B cell (primary cell): Measurements from ENCODE around the gene WDR75. TPM values are rescaled to one million over a fixed set of nuclear protein-coding genes. Genes with fewer than 3 reads are reported as not detected.

Experiments used
- ATAC-seq: fragments of 200-7000 bp; cut with Tn5 transposase; one replicate; pipeline ENCODE4 v1.10.0; 2021; ENCODE audit warnings: low read depth, mild to moderate bottlenecking, moderate number of reproducible peaks, moderate library complexity
- CTCF ChIA-PET: fragments of 350-600 bp; sonication (Branson Sonifier 250); formaldehyde crosslinking; loops from one replicate; lab custom pipeline; 2021; ENCODE audit warnings: antibody characterized with exemption, inconsistent platforms; lab: Charles Lee
- POLR2A ChIA-PET: fragments of 350-600 bp; sonication (Branson Sonifier 250); formaldehyde crosslinking; loops from one replicate; lab custom pipeline; 2021; ENCODE audit warnings: antibody characterized with exemption; lab: Charles Lee
- DNase-seq: peaks from one replicate; pipeline ENCODE4 v3.0.0; 2013
- H2AFZ ChIP-seq: 2 replicates; pipeline ENCODE4 v1.6.1; 2012; ENCODE audit warnings: mild to moderate bottlenecking, low read depth, low read length; ENCODE audit not compliant: insufficient read depth, poor library complexity, severe bottlenecking
- H3K27ac ChIP-seq, 2 donors: 1 replicate in 1 of 2; 2 replicates in 1 of 2; pipeline ENCODE4 v1.5.1; 2012 to 2013; ENCODE audit warnings: low read length in 2 of 2, mild to moderate bottlenecking in 2 of 2, moderate library complexity in 1 of 2
- H3K27me3 ChIP-seq, 4 experiments: fragments of 200-600 bp in 1 of 4; sonication (generic) in 1 of 4; replicated peaks in 1 of 4; 1 replicate in 2 of 4; 2 replicates in 2 of 4; pipeline versions ENCODE4 v1.6.1 to v1.7.0; 2013 to 2016; ENCODE audit warnings: low read length in 3 of 4, mild to moderate bottlenecking in 2 of 4, mixed read lengths in 1 of 4, moderate library complexity in 1 of 4; ENCODE audit not compliant: insufficient read depth in 4 of 4, control insufficient read depth in 3 of 4; ENCODE audit errors: control extremely low read depth in 1 of 4
- H3K36me3 ChIP-seq, 2 experiments: replicated peaks in 1 of 2; 1 replicate in 1 of 2; 2 replicates in 1 of 2; pipeline versions ENCODE4 v1.6.1 to v1.7.1; 2013; ENCODE audit warnings: low read length in 1 of 2; ENCODE audit not compliant: insufficient read depth in 2 of 2, control insufficient read depth in 1 of 2; ENCODE audit errors: control extremely low read depth in 1 of 2, extremely low read depth in 1 of 2
- H3K4me1 ChIP-seq, 2 donors: fragments of 200-600 bp in 1 of 2; sonication (generic) in 1 of 2; 1 replicate in 1 of 2; 2 replicates in 1 of 2; pipeline versions ENCODE4 v1.5.1 to v1.6.1; 2013 to 2017; ENCODE audit warnings: low read length in 2 of 2; ENCODE audit not compliant: control insufficient read depth in 2 of 2, insufficient read depth in 2 of 2
- H3K4me2 ChIP-seq: replicated peaks from 2 replicates; pipeline ENCODE3; 2012; ENCODE audit warnings: mild to moderate bottlenecking, low read depth, low read length; ENCODE audit not compliant: poor library complexity, severe bottlenecking
- H3K4me3 ChIP-seq, 5 experiments: fragments of 200-600 bp in 1 of 5; sonication (generic) in 1 of 5; 1 replicate in 3 of 5; 2 replicates in 2 of 5; pipeline versions ENCODE4 v1.5.1 to v1.7.0; 2011 to 2016; ENCODE audit warnings: low read length in 4 of 5, mild to moderate bottlenecking in 4 of 5, low read depth in 2 of 5, control low read depth in 1 of 5, moderate library complexity in 1 of 5; ENCODE audit not compliant: insufficient read depth in 1 of 5; ENCODE audit errors: control extremely low read depth in 1 of 5, extremely low read depth in 1 of 5
- H3K79me2 ChIP-seq: fragments of 200-600 bp; sonication (generic); one replicate; pipeline ENCODE4 v1.6.0; 2016; ENCODE audit warnings: low read length; ENCODE audit not compliant: control insufficient read depth, insufficient read depth
- H3K9ac ChIP-seq: fragments of 200-600 bp; sonication (generic); 2 replicates; pipeline ENCODE4 v1.6.1; 2017; ENCODE audit warnings: mild to moderate bottlenecking, low read length, moderate library complexity
- H3K9me3 ChIP-seq, 3 donors: one replicate each; pipeline versions ENCODE4 v1.6.1 to v1.7.1; 2013; ENCODE audit warnings: low read length in 2 of 3; ENCODE audit not compliant: control insufficient read depth in 2 of 3, insufficient read depth in 1 of 3; ENCODE audit errors: control extremely low read depth in 1 of 3
- H4K20me1 ChIP-seq: 2 replicates; pipeline ENCODE4 v1.6.0; 2012; ENCODE audit warnings: mild to moderate bottlenecking, low read length; ENCODE audit not compliant: insufficient read depth, control insufficient read depth, poor library complexity, severe bottlenecking
- H3K27ac Mint-ChIP-seq: one replicate; pipeline ENCODE4 v1.8.0; 2021; ENCODE audit warnings: mixed read lengths
- H3K27me3 Mint-ChIP-seq: one replicate; pipeline ENCODE4 v1.8.0; 2021; ENCODE audit warnings: mixed read lengths
- H3K4me1 Mint-ChIP-seq: one replicate; pipeline ENCODE4 v1.8.0; 2021; ENCODE audit warnings: mixed read lengths
- H3K4me3 Mint-ChIP-seq: one replicate; pipeline ENCODE4 v1.8.0; 2021; ENCODE audit warnings: mixed read lengths
- H3K9me3 Mint-ChIP-seq: one replicate; pipeline ENCODE4 v1.8.0; 2022; ENCODE audit warnings: mixed read lengths; ENCODE audit not compliant: insufficient read depth
- CTCF ChIP-seq: fragments of 200-600 bp; IDR thresholded peaks from one replicate; pipeline ENCODE4 v1.8.0; 2022; ENCODE audit warnings: antibody characterized with exemption, mild to moderate bottlenecking
- EZH2 ChIP-seq: IDR thresholded peaks from 2 replicates; pipeline ENCODE4 v1.6.1; 2012; ENCODE audit warnings: borderline replicate concordance, low read depth, mild to moderate bottlenecking, moderate library complexity, low read length; ENCODE audit not compliant: insufficient read depth, poor library complexity, severe bottlenecking
- WGBS: methylation state at CpG from one replicate; pipeline ENCODE4 v1.1.5; 2013; ENCODE audit warnings: missing lambda C conversion rate; ENCODE audit not compliant: insufficient coverage; 5-methylcytosine and 5-hydroxymethylcytosine counted together
- intact Hi-C: fragments of 100-400 bp; cut with micrococcal nuclease; formaldehyde crosslinking; loops from one replicate; pipeline ENCODE4 v1.10.0; 2022
- polyA plus RNA-seq: library from polyadenylated mRNA; depleted of rRNA; stranded (reverse); fragments of >200 nt; gene quantifications from 2 replicates; pipeline ENCODE4 v1.2.3, GENCODE V29; 2012
- total RNA-seq, 2 donors: library from RNA; stranded (reverse); fragments of 120-200 nt in 1 of 2; gene quantifications; 1 replicate in 1 of 2; 2 replicates in 1 of 2; pipeline versions ENCODE4 v1.2.3 to v1.2.4, GENCODE V29; 2013 to 2022

The WDR75 gene
- total and polyA plus RNA-seq, 2 donors (not counting 1 experiment from before 2014, with no cell fraction given): 17.6 to 51.2 TPM

- Histone ChIP-seq H3K9me3 (no peaks in the 10 kb centered on the region), H3K4me2 (no peak overlapping the region), H2AFZ (no peak overlapping the region), H3K4me1 (no peaks in the 10 kb centered on the region), H3K27ac (no peak overlapping the region), H4K20me1 (no peaks in the 10 kb centered on the region), H3K36me3 (no peaks in the 10 kb centered on the region), H3K9ac (no peak overlapping the region), H3K4me3 (no peak overlapping the region), H3K79me2 (no peaks in the 10 kb centered on the region), H3K27me3 (peaks cover 0 to 2% (median 0%) of the 10 kb centered on the region in 4 experiments)
- ChIA-PET POLR2A (no interaction called here), CTCF (no interaction called here)
- Mint-ChIP-seq H3K9me3 (no peaks in the 10 kb centered on the region), H3K4me1 (no peaks in the 10 kb centered on the region), H3K4me3 (no peak overlapping the region), H3K27me3 (peaks cover 20% of the 10 kb centered on the region), H3K27ac (no peak overlapping the region)
- intact Hi-C loops: no loop called here
- WGBS: no CpG with 5 or more reads among the region's 5 CpGs
- no peak for DNase-seq
- no peak for TF ChIP-seq CTCF
- no peak for TF ChIP-seq EZH2
- ATAC-seq: no peak
Observed at GRCh38 chr2:189498205-189498604, 56.9 kb downstream of the WDR75 start.

- ATAC-seq (no peak), DNase-seq (no peak)
- no peaks in the 10 kb centered on the region for H3K4me1 Mint-ChIP-seq
- no peak for TF ChIP-seq EZH2
- TF ChIP-seq CTCF: no peak
- Histone ChIP-seq H3K9me3 (no peaks in the 10 kb centered on the region), H2AFZ (no peak overlapping the region), H3K79me2 (no peaks in the 10 kb centered on the region), H4K20me1 (no peaks in the 10 kb centered on the region), H3K4me2 (no peak overlapping the region), H3K27me3 (peaks cover 0 to 2% (median 0%) of the 10 kb centered on the region in 4 experiments), H3K4me1 (no peaks in the 10 kb centered on the region), H3K4me3 (no peak overlapping the region), H3K9ac (no peak overlapping the region), H3K36me3 (no peaks in the 10 kb centered on the region), H3K27ac (no peak overlapping the region)
- ChIA-PET POLR2A (no interaction called here), CTCF (no interaction called here)
- intact Hi-C loops: no loop called here
- no peak overlapping the region for H3K27ac Mint-ChIP-seq
- WGBS: no CpG with 5 or more reads among the region's 1 CpG
- H3K4me3 Mint-ChIP-seq: no peak overlapping the region
- peaks cover 20% of the 10 kb centered on the region for H3K27me3 Mint-ChIP-seq
- H3K9me3 Mint-ChIP-seq: no peaks in the 10 kb centered on the region
Observed at GRCh38 chr2:189499137-189499536, 57.9 kb downstream of the WDR75 start.
